Smooth muscle cell (in vitro differentiated cells): Measurements from ENCODE around the gene VWDE. TPM values are rescaled to one million over a fixed set of nuclear protein-coding genes. Genes with fewer than 3 reads are reported as not detected.

ENCODE experiments used
- DNase-seq: peaks from one replicate; lab custom pipeline; 2025; ENCODE audit not compliant: unreplicated experiment; lab: John Stamatoyannopoulos, UW
- H2AFZ ChIP-seq: fragments of 200-600 bp; sonication (generic); 2 replicates; pipeline ENCODE4 v1.6.0; 2016; ENCODE audit warnings: antibody characterized with exemption, low read depth, mild to moderate bottlenecking
- H3F3A ChIP-seq: fragments of 200-600 bp; sonication (generic); 2 replicates; pipeline ENCODE4 v1.6.0; 2017; ENCODE audit warnings: antibody characterized with exemption, low read depth
- H3K27ac ChIP-seq: fragments of 200-600 bp; sonication (generic); 2 replicates; pipeline ENCODE4 v1.5.1; 2016; ENCODE audit warnings: low read depth, mild to moderate bottlenecking
- H3K27me3 ChIP-seq: fragments of 200-600 bp; sonication (generic); 2 replicates; pipeline ENCODE4 v1.6.1; 2016; ENCODE audit warnings: low read depth, mild to moderate bottlenecking
- H3K36me3 ChIP-seq: fragments of 200-600 bp; sonication (generic); 2 replicates; pipeline ENCODE4 v1.5.1; 2016; ENCODE audit warnings: low read depth
- H3K4me1 ChIP-seq: fragments of 200-600 bp; sonication (generic); 2 replicates; pipeline ENCODE4 v1.5.1; 2016; ENCODE audit warnings: low read depth
- H3K4me2 ChIP-seq: fragments of 200-600 bp; sonication (generic); 2 replicates; pipeline ENCODE4 v1.6.0; 2016; ENCODE audit warnings: mild to moderate bottlenecking
- H3K4me3 ChIP-seq: fragments of 200-600 bp; sonication (generic); 2 replicates; pipeline ENCODE4 v1.5.1; 2016; ENCODE audit warnings: mild to moderate bottlenecking
- H3K79me2 ChIP-seq: fragments of 200-600 bp; sonication (generic); 2 replicates; pipeline ENCODE4 v1.6.0; 2016; ENCODE audit warnings: low read depth, mild to moderate bottlenecking
- H3K9ac ChIP-seq: fragments of 200-600 bp; sonication (generic); 2 replicates; pipeline ENCODE4 v1.6.0; 2016; ENCODE audit warnings: low read depth
- H3K9me3 ChIP-seq: fragments of 200-600 bp; sonication (generic); replicated peaks from 2 replicates; pipeline ENCODE4 v1.5.1; 2016; ENCODE audit warnings: low read depth
- H4K20me1 ChIP-seq: fragments of 200-600 bp; sonication (generic); 2 replicates; pipeline ENCODE4 v1.6.0; 2016; ENCODE audit warnings: low read depth
- WGBS: methylation state at CpG from one replicate; pipeline ENCODE4 v1.1.7; 2016; ENCODE audit warnings: low lambda C conversion rate; 5-methylcytosine and 5-hydroxymethylcytosine counted together
- polyA plus RNA-seq: library from polyadenylated mRNA; unstranded; fragments of >200 nt; fragmentation: Nextera tagmentation; extraction: Ambion mirVana; gene quantifications from 2 replicates; pipeline ENCODE4 v1.2.1, GENCODE V29; 2016
- total RNA-seq: library from RNA; depleted of rRNA; stranded (reverse); fragments of >200 nt; gene quantifications from 2 replicates; pipeline ENCODE4 v1.2.3, GENCODE V29; 2014
- TF ChIP-seq, protein P1 (sequence below): fragments of 200-600 bp; sonication (generic); IDR thresholded peaks from 2 replicates; pipeline ENCODE4 v1.5.1; 2017; ENCODE audit warnings: borderline replicate concordance, mild to moderate bottlenecking, antibody characterized with exemption; ENCODE audit not compliant: insufficient read depth, poor library complexity, severe bottlenecking

The VWDE gene
- total and polyA plus RNA-seq, 2 experiments from 2014 or later, result 0.49 TPM; not detected in 1

DNA sequence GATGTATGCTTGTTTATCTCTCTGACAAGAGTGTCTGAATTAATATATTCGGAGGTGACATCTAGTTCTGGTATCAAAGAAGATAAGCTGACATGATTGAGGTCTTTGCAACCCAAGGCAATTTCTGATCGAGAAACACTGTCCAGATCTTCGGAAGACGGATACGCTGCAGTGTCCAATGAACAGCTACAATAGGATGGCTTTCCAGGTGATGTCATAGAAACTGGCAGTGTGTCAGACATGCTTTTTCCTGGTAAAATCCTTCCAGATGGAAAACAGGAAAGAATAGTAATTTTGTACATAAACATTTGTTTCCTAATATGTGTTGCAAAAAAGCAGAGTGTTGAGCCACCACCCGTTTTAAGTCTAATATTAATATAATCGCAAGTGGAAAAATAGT, 33.4 kb downstream of the VWDE start:
- WGBS, result 94% methylated on average over 7 of the region's 7 CpGs

DNA sequence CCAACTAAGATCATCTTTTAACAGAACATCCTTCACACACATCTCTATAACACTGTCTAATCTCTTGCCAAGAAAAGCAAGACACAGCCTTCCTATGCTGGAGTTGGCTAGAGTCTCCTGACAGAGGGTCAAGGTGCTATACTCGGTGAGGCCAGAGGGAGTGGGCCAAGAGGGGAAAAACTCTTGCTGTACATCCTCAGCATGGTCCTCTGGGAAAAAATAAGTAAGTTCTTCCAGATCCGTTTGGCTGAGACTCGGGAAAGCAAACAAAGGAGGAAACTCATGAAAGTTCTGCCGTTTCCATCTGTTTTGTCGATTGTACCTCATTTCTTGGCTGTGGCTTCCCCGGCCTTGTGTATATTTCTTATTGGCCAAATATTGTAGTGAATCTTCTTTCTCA, 33.9 kb downstream of the VWDE start:
- Histone ChIP-seq H3K4me3 (no peak overlapping the region), H3K9ac (no peak overlapping the region), H3K36me3 (no peaks in the 10 kb centered on the region), H2AFZ (no peak overlapping the region), H4K20me1 (no peaks in the 10 kb centered on the region), H3K79me2 (no peaks in the 10 kb centered on the region), H3F3A (no peaks in the 10 kb centered on the region), H3K27me3 (no peaks in the 10 kb centered on the region), H3K4me1 (no peaks in the 10 kb centered on the region), H3K4me2 (no peak overlapping the region), H3K9me3 (no peaks in the 10 kb centered on the region), H3K27ac (no peak overlapping the region)
- TF ChIP-seq, protein P1, sequence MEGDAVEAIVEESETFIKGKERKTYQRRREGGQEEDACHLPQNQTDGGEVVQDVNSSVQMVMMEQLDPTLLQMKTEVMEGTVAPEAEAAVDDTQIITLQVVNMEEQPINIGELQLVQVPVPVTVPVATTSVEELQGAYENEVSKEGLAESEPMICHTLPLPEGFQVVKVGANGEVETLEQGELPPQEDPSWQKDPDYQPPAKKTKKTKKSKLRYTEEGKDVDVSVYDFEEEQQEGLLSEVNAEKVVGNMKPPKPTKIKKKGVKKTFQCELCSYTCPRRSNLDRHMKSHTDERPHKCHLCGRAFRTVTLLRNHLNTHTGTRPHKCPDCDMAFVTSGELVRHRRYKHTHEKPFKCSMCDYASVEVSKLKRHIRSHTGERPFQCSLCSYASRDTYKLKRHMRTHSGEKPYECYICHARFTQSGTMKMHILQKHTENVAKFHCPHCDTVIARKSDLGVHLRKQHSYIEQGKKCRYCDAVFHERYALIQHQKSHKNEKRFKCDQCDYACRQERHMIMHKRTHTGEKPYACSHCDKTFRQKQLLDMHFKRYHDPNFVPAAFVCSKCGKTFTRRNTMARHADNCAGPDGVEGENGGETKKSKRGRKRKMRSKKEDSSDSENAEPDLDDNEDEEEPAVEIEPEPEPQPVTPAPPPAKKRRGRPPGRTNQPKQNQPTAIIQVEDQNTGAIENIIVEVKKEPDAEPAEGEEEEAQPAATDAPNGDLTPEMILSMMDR, result no peak
- 90% methylated on average over 6 of the region's 6 CpGs for WGBS
- no peak for DNase-seq

More for the DNA sequence above, 33.4 kb downstream of the VWDE start:
- no peak overlapping the region for H3K9ac ChIP-seq
- H4K20me1 ChIP-seq, result no peaks in the 10 kb centered on the region
- no peaks in the 10 kb centered on the region for H3K4me1 ChIP-seq
- H3K4me2 ChIP-seq, result no peak overlapping the region
- H3K36me3 ChIP-seq, result no peaks in the 10 kb centered on the region
- H3K79me2 ChIP-seq, result no peaks in the 10 kb centered on the region
- H2AFZ ChIP-seq, result no peak overlapping the region
- H3K27ac ChIP-seq, result no peak overlapping the region
- no peak overlapping the region for H3K4me3 ChIP-seq
- H3K27me3 ChIP-seq, result no peaks in the 10 kb centered on the region
- no peaks in the 10 kb centered on the region for H3F3A ChIP-seq
- H3K9me3 ChIP-seq, result no peaks in the 10 kb centered on the region
- DNase-seq, result no peak
- TF ChIP-seq, protein P1, result no peak

DNA sequence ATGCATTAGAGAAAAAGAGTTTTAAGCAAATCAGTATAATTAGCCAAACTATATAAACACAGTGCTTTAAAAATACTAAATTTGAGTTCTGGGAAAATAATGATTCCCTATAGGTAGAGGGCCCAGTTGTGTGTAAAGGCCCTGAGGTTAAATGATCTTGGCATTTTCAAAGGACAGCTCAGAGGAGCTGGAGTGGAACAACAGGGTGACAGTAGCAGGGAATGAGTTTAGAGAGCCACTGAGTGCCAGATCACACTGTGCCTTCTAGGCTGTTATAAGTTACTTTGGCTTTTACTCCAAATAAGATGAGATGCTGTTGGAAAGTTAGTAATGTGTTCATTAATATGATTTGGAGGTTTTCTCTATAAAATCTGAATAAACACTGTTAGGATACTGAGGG, 34.6 kb downstream of the VWDE start:
- Histone ChIP-seq H3K4me1 (no peaks in the 10 kb centered on the region), H4K20me1 (no peaks in the 10 kb centered on the region), H3K36me3 (no peaks in the 10 kb centered on the region), H3K9ac (no peak overlapping the region), H3K27me3 (no peaks in the 10 kb centered on the region), H3K9me3 (no peaks in the 10 kb centered on the region), H2AFZ (no peak overlapping the region), H3K4me2 (no peak overlapping the region), H3K4me3 (no peak overlapping the region), H3F3A (no peaks in the 10 kb centered on the region), H3K79me2 (no peaks in the 10 kb centered on the region), H3K27ac (no peak overlapping the region)
- TF ChIP-seq, protein P1, result no peak
- no peak for DNase-seq

DNA sequence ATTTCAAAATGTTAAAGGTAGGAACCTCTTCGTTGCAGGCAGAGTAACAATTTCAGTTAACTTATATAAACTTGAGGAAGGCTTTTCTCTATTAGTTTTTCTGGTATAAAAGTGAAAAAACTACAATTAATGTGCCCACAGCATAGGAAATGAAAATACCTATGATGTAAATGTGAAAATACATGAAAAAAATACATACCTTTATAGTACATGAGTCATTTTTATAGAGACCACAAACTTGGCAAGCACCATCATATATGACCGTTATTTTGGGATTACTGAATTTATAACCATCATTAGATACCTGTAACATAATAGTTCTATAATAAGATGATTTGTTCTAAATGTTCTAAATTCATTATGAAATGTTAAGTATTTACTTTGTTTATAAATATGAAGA, 42.7 kb downstream of the VWDE start:
- Histone ChIP-seq H3K79me2 (no peaks in the 10 kb centered on the region), H3K27me3 (no peaks in the 10 kb centered on the region), H3K9me3 (no peaks in the 10 kb centered on the region), H3K9ac (no peak overlapping the region), H2AFZ (no peak overlapping the region), H3K4me3 (no peak overlapping the region), H3K4me1 (no peaks in the 10 kb centered on the region), H3K27ac (no peak overlapping the region), H3F3A (no peaks in the 10 kb centered on the region), H3K4me2 (no peak overlapping the region), H3K36me3 (no peaks in the 10 kb centered on the region), H4K20me1 (no peaks in the 10 kb centered on the region)
- DNase-seq, result no peak
- TF ChIP-seq, protein P1, result no peak
- WGBS, result 44% methylated on average over 2 of the region's 2 CpGs
